ENCODE results near the gene BMPR1A. TPM values are rescaled to one million over a fixed set of nuclear protein-coding genes. Genes with fewer than 3 reads are reported as not detected.

BMPR1A gene
- total and polyA plus RNA-seq, 2 of the 13 experiments (the other 11 are each of a cell fraction or from before 2014, with no cell fraction given), result 17.8 to 44.2 TPM

- no TSS peak for BruUV-seq (replicated peaks)
- Histone ChIP-seq H2AFZ (ENCODE audit: low read length) (no peak overlapping the region), H3K27me3 (ENCODE audit: control insufficient read depth in 1 of 2, insufficient read depth in 2 of 2, low read length in 2 of 2) (peaks cover 5 to 32% of the 10 kb centered on the region in 2 experiments; a peak in 3 of 5 replicates), H3K4me3 (replicated peaks in 1 of 3; ENCODE audit: insufficient read depth in 1 of 3, low read depth in 2 of 3, low read length in 3 of 3) (no peak overlapping the region), H3K79me2 (ENCODE audit: insufficient read depth, low read length) (no peaks in the 10 kb centered on the region), H3K4me2 (ENCODE audit: low read depth, low read length) (no peak overlapping the region; the same call in 1 of the 2 replicates), H3K9ac (ENCODE audit: insufficient read depth, low read depth, low read length) (no peak overlapping the region), H3K36me3 (replicated peaks in 1 of 2; ENCODE audit: control insufficient read depth in 1 of 2, insufficient read depth in 2 of 2, low read length in 2 of 2) (no peaks in the 10 kb centered on the region), H3K9me3 (ENCODE audit: low read length) (no peaks in the 10 kb centered on the region), H3K27ac (ENCODE audit: extremely low read length, insufficient read depth, low read length) (no peak overlapping the region), H4K20me1 (ENCODE audit: insufficient read depth, low read length) (no peaks in the 10 kb centered on the region), H3K4me1 (ENCODE audit: insufficient read depth, low read length) (peaks cover 31% of the 10 kb centered on the region)
- ChIA-PET POLR2A (no interaction called here), CTCF (ENCODE audit: low intra/inter-chr PET ratio, low total read pairs) (interaction anchor here (1.4 kb wide), 1 partner anchor 15 kb away, joined by 4 read pairs; no protein-coding TSS in a partner anchor)
- peak; percentile 36 for FAIRE-seq
- WGBS (ENCODE audit: low lambda C conversion rate), result 39% methylated on average over 12 of the region's 18 CpGs
- intact Hi-C loops (cut with micrococcal nuclease; ENCODE audit: unreplicated experiment) (loop anchor here (1.0 kb wide), 1 partner anchor 15 kb away; no protein-coding TSS in a partner anchor), in situ Hi-C loops (cut with HindIII; ENCODE audit: extremely low pct_ligation_motif_present, low pct_unique_long_range_greater_than_20kb) (no loop called here)
- ATAC-seq, result peak; percentile 74
- peak; percentile 44 for DNase-seq (ENCODE audit: low spot score)
- TF ChIP-seq, protein P1, sequence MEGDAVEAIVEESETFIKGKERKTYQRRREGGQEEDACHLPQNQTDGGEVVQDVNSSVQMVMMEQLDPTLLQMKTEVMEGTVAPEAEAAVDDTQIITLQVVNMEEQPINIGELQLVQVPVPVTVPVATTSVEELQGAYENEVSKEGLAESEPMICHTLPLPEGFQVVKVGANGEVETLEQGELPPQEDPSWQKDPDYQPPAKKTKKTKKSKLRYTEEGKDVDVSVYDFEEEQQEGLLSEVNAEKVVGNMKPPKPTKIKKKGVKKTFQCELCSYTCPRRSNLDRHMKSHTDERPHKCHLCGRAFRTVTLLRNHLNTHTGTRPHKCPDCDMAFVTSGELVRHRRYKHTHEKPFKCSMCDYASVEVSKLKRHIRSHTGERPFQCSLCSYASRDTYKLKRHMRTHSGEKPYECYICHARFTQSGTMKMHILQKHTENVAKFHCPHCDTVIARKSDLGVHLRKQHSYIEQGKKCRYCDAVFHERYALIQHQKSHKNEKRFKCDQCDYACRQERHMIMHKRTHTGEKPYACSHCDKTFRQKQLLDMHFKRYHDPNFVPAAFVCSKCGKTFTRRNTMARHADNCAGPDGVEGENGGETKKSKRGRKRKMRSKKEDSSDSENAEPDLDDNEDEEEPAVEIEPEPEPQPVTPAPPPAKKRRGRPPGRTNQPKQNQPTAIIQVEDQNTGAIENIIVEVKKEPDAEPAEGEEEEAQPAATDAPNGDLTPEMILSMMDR (CRISPR knock-in tag; IDR thresholded peaks at IDR 0.05), result peak; percentile 67
- TF ChIP-seq, protein P2, sequence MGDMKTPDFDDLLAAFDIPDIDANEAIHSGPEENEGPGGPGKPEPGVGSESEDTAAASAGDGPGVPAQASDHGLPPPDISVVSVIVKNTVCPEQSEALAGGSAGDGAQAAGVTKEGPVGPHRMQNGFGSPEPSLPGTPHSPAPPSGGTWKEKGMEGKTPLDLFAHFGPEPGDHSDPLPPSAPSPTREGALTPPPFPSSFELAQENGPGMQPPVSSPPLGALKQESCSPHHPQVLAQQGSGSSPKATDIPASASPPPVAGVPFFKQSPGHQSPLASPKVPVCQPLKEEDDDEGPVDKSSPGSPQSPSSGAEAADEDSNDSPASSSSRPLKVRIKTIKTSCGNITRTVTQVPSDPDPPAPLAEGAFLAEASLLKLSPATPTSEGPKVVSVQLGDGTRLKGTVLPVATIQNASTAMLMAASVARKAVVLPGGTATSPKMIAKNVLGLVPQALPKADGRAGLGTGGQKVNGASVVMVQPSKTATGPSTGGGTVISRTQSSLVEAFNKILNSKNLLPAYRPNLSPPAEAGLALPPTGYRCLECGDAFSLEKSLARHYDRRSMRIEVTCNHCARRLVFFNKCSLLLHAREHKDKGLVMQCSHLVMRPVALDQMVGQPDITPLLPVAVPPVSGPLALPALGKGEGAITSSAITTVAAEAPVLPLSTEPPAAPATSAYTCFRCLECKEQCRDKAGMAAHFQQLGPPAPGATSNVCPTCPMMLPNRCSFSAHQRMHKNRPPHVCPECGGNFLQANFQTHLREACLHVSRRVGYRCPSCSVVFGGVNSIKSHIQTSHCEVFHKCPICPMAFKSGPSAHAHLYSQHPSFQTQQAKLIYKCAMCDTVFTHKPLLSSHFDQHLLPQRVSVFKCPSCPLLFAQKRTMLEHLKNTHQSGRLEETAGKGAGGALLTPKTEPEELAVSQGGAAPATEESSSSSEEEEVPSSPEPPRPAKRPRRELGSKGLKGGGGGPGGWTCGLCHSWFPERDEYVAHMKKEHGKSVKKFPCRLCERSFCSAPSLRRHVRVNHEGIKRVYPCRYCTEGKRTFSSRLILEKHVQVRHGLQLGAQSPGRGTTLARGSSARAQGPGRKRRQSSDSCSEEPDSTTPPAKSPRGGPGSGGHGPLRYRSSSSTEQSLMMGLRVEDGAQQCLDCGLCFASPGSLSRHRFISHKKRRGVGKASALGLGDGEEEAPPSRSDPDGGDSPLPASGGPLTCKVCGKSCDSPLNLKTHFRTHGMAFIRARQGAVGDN (CRISPR knock-in tag; IDR thresholded peaks at IDR 0.05), result 0 out of 2 replicates have a peak, but pooled peaks have one; percentile 37
- peak; percentile 44; the same call in 1 of the 2 replicates for TF ChIP-seq KDM2A (CRISPR knock-in tag; IDR thresholded peaks at IDR 0.05; ENCODE audit: borderline replicate concordance, low read depth)
- no peak for TF ChIP-seq TRAFD1 (CRISPR knock-in tag; IDR thresholded peaks at IDR 0.05; ENCODE audit: borderline replicate concordance)
- no peak for TF ChIP-seq ELF4 (CRISPR knock-in tag; IDR thresholded peaks at IDR 0.05; ENCODE audit: borderline replicate concordance)
- no peak for TF ChIP-seq PRPF4 (IDR thresholded peaks at IDR 0.05; ENCODE audit: low read depth, low read length, poor library complexity, severe bottlenecking)
- TF ChIP-seq ZKSCAN1 (IDR thresholded peaks at IDR 0.05; ENCODE audit: low read length), result no peak
- TF ChIP-seq ZBTB26 (CRISPR knock-in tag; IDR thresholded peaks at IDR 0.05; ENCODE audit: borderline replicate concordance), result peak; percentile 99
- no peak for TF ChIP-seq ZNF574 (CRISPR knock-in tag; IDR thresholded peaks at IDR 0.05)
Measured at GRCh38 chr10:86945361-86946212, 189.2 kb downstream of the BMPR1A start.

All from HepG2 (cell line).